ENCODE results near the gene DUS1L.

DUS1L gene

DNA sequence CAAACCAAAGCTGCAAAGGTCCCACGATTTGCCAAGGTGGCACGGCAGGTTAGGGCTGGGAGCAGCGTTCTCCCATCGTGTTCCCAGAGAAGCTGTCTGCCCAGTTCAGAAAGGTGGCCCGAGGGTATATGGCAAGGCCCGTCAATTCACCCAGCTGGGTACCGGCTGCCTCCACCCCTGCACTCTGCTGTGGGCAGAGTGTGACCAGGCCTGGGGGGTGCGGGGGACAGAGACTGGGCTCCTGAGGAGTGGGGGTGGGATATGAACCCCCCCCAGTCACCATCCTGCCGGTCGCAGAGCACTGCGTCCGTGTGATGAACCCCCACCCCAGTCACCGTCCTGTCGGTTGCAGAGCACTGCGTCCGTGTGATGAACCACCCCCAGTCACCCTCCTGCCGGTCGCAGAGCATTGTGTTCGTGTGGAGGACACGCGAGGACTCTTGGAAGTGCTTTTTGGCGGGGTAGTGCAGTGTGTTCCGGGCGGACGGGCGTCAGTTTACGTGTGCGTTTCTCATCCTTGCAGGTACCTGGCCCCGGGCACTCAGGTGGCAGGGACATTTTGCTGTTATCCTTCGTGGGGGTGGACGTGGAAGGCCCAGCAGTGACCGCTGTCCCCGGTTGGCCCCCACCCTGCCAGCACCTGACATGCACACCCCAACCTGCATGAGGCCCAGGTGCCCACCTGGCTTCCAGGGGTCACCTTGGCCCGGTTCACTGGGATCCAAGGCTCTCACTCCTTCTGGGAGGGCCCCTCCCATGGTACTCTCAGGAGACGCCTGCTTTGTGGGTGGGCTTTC, 35.1 kb upstream of the DUS1L start:
- no peak for DNase-seq (ENCODE audit: low spot score)

DNA sequence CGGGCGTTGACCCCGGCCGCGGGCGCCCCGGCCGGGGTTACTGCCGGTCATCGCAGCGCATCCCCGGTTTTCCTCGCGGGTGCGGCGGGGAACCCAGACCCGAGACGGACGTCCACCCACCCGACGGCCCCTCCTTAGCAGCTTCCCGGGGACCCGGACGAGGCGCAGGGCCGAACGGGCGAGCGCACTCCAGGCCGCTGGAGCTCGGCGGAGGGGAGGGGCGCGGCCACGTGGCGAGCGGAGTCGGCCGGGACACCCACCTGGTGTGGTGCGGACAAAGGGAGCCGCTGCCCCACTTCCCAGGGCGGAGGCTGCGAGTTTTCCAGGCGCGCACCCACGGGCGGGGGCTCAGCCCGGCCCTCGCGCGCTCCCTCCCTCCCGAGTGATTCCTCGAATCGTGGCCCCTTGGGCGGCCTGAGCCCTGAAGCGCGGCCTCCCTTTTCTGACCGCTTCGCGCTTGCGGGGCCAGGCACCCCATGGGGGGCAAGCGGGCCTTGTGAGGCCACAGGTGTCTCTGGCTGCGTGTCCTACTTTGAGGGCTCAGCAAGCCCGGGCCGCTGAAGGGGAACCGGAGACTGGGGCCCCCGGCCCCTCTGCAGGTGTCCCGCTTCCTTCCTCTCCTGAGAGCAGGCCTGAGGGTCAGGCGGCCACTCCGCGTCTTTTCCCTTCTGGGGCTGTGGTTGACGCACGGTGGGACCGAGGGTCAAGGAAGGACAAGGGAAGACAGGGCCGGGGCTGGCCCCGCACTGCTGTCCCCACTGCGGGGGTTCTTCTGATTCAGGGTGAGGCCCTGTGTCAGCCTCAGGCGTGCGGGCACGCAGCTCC, 33.5 kb upstream of the DUS1L start:
- no peak for DNase-seq (ENCODE audit: low spot score)

DNA sequence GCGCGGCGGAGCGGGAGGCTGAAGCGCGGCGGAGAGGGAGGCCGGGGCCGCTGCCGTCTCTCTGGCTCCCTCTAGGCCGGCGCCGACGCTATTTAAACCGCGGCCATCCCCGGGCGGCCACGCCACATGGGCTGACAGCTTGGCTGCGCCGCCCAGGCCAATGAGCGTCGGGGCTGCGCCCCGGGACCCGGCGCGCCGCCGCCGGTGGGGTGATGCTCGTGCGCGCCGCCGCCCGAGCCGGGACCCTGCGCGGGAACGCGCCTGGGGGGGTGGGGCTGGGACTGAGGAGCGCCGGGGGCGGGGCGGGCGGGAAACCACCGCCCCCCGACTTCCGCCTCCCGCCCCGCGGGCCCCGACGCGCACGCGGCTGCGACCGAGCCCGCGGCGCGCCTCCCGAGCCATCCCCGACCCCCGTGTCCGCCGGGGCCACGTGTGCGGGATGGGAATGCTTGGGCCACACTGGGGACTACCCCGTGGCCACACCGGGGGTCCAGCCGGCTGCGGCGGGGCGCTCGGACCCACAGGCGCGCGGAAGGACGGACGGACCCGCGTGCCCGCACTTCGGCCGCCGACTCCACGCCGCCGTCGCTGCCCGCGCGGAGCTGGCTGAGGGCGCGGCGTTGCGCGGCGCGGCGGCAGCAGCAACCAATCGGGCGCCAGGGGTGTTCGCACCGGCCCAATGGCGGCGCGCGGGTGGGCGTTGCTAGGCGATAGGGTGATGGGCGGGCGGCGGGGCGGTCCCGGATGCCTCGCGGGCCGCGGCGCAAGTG, 32.8 kb upstream of the DUS1L start, which contains the start of gene FASN:
Gene FASN (minus strand): TSS at position 68 of the 770 bp plus-strand sequence. CDS start 1,791 bp downstream, outside the sequence.
- DNase-seq (ENCODE audit: low spot score), result peak; percentile 96

DNA sequence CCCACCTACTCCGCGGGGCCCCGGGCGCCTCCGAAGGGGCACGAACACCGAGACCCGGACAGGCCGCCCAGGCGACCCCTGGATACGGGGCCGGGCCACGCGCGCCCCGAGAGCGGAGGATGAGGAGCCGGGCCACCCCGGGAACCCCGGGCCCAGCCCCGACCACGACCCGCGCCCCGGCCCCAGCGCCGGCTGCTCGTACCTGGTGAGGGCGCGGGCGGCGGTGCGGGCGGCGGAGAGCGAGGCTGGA, 32.2 kb upstream of the DUS1L start:
- DNase-seq (ENCODE audit: low spot score), result no peak

DNA sequence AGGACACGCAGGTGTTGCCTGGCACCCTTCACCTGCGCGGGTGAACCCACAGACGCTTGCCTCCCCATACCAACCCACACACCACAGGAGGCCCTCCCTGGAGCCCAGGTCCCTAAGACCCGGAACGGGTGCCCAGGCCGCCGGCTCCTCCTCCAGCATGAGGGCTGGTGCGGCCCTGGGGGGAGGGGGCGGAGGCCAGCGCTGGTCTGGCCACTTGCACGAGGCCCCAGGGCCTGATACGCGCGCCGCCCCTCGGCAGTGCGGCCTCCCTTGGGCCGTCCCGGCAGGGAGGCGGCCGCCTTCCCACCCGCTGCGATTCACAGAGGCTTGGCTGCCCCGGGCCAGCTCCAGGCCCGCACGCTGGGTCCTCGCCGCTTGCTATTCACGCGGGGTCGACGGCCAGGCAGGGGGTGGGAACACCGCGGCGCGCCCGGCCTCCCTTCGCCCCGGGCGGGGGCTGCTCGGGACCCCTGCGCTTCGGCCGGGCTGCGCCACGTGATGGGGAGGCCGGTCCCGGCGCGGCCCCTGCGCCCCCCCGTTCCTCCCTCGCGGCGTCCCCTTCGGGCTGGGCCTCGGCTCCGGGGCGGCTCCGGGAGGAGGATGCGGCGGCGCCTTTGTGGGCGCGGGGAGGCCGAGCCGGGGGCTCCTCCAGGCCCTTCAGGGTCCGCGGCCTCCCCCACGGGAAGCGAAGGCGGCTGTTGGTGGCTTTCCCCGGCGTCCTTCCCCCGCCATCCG, 31.7 kb upstream of the DUS1L start:
- DNase-seq (ENCODE audit: low spot score), result peak; percentile 21

DNA sequence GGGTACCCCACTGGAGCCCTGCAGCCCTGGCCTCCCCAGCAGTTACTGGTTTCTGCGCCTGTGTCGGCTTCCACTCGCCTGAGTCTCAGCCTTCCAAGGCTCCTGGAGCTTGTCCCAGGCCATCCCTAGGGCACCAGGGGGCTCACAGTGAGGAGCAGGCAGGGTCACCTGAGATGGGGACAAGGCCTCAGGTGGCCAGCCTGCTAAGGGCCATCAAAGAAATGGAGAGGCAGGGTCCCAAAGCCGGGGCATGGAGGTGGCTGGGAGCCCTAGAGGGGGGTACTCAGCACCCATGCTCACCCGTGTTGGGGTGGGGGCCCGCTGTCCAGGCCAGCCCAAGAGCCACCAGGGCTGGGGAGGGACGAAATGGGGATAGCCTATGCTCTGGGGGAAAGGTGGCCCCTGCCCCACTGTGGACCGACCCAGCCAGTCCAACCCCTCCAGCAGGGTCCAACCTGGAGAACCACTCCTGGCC, 31.1 kb upstream of the DUS1L start:
- DNase-seq (ENCODE audit: low spot score), result no peak

DNA sequence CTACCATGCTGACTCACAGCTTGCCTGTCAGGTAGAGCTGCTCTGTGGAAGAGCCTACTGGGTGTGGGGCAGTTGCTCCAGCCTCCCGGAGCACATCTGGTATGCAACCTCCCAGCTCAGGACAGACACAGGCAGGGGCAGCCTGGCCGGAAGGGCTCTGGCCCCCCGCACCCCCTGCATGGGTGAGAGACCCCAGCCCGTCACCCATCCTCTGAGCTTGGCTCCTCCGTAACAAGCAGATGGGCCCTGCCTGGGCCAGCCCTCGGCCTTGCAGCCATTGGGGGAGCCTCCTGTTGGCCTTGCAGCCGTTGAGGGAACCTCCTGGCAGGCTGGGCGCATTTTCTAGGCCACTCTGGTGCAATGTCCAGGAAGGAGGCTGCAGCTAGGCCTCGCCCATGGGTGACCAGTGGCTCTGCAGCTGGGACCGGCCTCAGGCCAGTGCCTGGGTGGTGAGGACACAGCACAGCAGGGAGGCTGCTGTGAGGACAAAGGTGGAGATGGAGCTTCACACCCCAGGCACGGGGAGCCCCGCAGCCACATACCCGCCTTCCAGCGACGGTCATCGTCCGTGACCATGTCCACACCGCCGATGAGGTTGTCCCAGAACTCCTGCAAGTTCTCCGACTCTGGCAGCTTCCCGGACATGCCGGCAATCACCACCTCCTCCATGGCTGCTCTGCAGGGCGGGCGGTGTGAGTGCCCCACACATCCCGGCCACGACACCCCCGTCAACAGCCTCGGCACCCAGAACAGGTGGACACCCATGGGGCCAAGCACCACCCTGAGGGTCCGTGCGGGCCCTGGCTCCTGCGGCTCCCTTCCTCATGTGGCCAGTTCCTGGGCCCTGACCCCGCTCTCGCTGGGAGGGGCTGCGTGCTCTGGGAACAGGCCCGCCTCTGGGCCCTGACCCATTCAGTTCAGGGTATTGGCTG, 30.4 kb upstream of the DUS1L start:
- DNase-seq (ENCODE audit: low spot score), result no peak

DNA sequence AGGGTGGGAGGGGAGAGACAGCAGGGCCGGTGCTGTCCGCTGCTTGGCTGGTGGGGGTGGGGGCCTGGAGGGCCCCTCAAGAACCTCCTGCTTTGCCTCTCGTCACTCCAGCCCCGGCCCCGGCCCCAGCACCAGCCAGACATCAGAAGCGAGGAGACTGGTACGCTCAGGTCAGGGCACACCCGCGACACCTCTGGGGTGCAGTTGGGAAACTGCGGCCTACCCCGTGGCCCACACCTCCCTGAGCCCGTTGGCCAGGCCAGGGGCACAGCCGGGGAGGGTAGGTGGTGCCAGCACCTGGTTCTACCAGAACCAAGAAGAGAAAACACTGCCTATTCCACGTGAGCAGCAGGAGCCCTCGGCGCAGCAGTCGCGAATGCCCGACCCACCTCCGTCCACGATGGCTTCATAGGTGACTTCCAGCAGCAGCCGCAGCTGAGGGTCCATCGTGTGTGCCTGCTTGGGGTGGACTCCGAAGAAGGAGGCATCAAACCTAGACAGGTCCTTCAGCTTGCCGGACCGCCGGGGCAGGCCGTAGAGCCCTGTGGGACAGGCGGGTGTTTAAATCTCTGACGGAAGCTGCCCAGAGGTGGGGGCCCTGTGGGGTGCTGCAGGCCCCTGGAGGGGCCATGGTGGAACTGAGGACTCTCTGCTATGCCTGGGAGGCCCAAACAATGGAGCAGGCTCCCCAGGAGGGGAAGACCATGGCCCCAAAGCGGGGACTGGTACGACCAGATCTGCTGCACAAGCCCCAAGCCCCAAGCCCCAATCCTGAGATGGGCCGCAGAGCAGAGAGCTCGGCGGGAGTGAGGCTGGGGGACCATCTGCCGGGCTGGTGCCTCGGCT, 29.6 kb upstream of the DUS1L start:
- no peak for DNase-seq (ENCODE audit: low spot score)

DNA sequence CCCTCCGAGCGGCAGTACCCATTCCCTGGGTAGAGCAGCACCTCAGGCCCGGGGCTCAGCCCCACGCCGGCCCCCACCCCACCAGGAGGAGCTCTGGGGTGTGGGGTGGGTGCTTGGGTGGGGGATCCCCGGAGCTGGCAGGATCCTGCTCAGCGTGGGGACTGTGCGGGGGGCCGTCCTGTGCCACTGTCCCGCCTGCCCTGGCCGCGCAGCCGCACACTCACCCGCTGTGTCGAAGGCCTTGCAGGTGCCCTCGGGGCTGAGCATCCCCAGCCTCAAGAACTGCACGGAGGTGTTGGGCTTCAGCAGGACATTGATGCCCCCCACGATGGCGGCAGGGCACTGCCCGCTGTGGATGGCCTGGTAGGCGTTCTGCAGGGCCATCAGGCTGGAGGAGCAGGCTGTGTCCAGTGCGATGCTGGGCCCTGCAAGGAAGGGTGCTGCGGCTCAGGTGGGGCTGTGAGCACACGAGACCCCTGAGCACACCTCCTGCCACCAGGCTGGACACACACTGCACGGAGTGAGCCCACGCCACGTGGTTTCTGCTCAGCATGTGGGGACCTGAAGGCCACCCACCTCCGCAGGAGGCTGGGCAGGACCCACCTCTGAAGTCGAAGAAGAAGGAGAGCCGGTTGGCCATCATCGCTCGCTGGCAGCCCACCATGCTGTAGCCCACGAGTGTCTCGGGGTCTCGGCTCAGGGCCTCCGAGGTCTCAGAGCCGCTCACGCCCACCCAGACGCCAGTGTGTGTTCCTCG, 27.6 kb upstream of the DUS1L start:
- no peak for DNase-seq (ENCODE audit: low spot score)

DNA sequence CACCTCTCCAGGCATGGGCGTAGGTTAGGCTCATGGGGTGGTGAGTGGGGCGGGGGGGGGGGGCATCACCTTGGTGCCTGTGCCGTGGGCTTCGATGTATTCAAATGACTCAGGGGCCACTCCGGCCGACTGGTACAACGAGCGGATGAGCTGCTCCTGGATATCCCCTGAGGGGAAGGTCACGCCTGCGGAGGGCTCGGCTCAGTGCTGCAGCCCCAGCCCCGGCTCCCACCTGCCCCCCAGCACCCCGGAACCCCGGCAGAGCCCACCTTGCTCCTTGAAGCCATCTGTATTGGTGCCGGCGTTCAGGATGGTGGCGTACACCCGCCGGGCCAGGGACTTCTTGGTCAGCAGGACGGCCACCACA, 27.0 kb upstream of the DUS1L start:
- DNase-seq (ENCODE audit: low spot score), result no peak

DNA sequence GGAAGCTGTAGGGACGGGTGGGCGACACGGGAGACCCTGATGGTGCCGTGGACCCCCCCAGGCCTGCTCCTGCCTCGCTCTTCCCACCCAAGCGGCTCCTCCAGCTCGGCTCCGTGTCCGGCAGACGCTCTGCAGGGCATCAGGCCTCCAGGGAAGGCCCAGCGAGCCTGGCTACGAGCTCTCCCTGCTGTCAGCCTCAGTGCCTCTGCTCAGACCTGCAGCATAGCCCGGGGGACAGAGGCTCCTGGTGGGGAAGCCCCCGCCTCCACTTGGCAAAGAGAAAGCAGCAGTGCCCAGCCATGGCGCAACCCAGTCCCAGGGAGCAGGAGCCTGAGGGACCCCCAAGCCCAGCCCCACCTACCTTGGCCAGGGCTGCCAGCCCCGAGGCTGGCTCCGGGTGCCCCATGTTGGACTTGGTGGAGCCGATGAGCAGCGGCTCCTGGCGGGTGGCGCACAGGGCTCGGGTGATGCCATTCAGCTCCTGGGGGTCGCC, 26.5 kb upstream of the DUS1L start:
- DNase-seq (ENCODE audit: low spot score), result no peak

DNA sequence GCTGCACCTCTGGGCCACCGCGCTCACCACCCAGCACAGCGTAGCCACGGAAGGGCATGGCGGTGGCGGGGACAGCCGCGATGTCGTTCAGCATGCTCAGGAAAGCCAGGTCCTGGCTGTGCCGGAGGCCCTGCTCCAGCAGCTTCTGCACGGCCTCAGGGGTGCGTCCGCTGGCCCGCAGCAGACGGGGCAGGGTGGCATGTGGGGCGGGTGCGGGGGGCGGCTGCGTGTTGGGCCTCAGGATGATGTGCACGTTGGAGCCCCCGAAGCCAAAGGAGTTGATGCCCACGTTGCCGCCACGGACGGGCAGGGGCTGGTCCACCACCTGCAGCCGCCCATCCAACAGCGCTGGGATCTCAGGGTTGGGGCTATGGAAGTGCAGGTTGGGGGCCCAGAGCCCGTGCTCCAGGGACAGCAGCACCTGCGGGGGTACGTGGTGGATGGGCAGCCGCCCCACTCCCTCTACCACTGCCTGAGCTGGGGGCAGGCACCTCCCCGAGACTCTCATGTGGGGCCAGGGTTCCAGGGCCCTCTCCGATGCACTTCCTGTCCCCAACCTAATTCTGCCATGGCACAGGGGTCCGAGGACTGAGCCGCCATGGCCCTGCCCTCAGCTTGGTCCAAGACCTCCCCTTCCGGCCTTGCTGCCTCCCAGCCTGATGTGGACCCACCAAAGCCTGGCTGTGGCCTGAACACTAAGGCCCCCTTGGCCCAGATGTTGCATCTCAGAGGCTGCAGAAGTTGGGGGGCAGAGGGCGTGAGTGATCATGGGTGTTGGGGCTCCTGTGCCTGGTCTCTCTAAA, 25.9 kb upstream of the DUS1L start:
- DNase-seq (ENCODE audit: low spot score), result no peak

DNA sequence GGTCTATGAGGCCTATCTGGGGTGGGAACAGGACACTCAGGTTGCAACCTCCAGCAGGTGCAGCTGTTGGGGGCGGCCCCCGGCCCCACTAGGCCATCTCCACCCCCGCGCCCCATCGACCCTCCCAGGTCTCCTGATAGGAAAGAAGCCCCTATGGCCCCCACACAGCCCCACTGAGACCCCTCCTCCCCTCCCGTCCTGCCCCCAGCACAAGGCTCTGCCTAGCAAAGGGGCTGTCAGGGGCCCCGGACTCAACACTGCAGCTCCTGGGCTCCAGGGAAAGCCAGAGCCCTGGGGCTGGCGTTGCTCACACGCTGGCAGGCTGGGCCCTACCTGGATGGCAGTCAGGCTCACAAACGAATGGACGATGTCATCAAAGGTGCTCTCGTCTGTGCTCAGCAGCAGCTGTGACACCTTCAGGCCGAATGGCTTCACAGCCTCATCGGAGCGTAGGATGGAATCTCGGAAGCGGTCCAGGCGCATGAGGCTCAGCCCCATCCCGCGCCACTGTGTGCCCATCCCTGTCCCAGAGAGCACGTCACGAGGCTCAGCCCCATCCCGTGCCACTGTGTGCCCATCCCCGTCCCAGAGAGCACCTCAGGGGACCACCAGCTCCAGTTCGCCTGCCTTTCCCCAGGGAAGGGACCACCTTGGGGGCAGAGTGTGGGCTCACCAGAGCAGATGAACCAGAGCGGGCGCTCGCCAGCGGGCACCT, 25.1 kb upstream of the DUS1L start:
- DNase-seq (ENCODE audit: low spot score), result no peak

DNA sequence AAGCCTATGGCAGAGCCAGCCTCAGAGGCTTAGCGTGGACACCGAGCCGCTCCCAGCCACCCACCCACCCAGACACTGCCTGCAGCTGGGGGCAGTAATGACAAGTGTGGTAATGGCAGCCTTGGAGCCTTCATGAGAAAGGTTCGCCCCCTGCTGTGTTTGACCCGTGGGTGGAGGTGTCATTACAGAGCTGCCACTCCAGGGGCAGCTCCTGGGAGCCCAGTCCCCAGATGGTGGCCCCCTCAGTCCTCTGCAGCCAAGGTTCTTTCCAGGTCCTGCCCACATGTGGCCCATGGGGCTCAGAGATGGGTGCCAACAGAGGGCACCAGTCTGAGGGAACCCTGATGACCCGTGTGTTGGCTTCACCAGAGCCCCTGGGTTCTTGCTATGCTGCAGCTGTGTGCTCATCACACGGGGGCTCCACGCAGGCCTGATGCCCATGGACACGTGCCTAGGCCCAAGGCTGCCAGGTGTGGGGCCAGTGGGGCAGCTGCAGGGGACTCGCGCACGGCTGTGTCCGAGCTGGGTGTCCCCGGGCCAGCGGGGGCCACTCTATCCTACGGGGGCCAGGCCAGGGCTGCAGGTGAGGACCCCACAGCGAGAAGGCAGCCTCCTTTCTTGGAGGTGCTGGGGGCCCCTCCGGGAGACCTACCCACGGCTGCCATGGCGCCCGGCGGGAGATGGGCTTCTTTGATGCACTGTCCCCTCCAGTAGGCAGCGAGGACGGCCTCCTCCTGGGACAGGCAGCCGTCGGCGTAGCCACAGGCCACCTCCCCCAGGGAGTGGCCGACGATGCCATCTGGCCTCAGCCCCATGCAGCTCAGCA, 24.3 kb upstream of the DUS1L start:
- no peak for DNase-seq (ENCODE audit: low spot score)

DNA sequence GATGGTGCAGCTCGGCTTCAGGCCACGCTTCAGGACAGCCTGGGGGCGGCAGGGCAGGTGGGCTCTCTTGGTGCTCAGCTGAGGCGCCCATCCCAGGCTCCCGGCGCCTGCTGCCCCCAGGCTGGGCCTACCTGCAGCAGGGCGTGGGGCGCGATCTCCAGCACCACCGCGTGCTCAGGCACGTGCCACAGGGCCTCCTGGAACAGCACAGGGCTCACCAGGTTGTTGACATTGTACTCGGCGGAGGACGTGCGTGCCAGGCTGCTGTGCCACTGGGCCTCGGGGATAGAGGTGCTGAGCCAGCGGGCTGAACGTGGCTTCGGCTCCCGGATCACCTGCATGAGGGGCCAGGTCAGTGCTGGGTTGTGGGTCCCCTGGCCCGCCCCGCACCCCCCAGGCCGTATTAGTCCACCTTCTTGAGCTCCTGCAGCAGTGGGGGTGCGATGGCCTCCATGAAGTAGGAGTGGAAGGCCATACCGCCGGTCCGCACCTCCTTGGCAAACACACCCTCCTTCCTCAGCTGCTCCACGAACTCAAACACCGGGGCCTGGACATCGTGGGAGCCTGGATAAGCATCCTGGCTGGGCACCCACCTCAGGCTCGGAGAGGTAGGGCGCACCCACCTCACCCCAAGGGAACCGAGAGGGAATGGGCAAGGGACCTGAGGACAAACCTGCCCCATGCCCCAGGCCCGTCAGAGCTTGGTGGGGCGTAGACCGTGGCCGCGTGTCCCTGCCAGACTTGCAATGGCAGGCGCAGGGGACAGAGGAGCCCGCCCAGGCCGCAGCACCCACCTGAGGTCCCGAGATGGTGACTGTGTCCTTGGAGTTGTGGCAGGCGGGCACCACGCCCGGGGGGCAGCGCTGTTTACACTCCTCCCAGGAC, 23.5 kb upstream of the DUS1L start:
- DNase-seq (ENCODE audit: low spot score), result no peak

All from LoVo (cell line).